ENCODE data around the gene CEP192.

GRCh38 chr18:13054336-13054735 is 63.2 kb downstream of the CEP192 start:
- TF ChIP-seq CTCF (conservative IDR thresholded peaks at IDR 0.05; ENCODE audit: low read length), result no peak
- TF ChIP-seq EZH2phosphoT487 (IDR thresholded peaks at IDR 0.05; ENCODE audit: borderline replicate concordance), result no peak
